H1 (cell line): ENCODE results near the gene MCFD2. TPM values are rescaled to one million over a fixed set of nuclear protein-coding genes. Genes with fewer than 3 reads are reported as not detected.

Experiments used
- MAX ChIP-seq: IDR thresholded peaks from 2 replicates; pipeline ENCODE4 v1.6.1; 2012; ENCODE audit warnings: inconsistent platforms
- PHF8 ChIP-seq: fragments of 200-600 bp; sonication (generic); conservative IDR thresholded peaks from 2 replicates; pipeline ENCODE4 v1.7.1; 2012; ENCODE audit warnings: low read depth, mild to moderate bottlenecking, inconsistent platforms, low read length, moderate library complexity
- TAF1 ChIP-seq: IDR thresholded peaks from 2 replicates; pipeline ENCODE4 v1.6.1; 2011; ENCODE audit warnings: mild to moderate bottlenecking, low read depth, low read length
- TAF7 ChIP-seq: optimal IDR thresholded peaks from 2 replicates; pipeline ENCODE3; 2011; ENCODE audit warnings: low read depth, mild to moderate bottlenecking, inconsistent platforms, low read length, moderate library complexity, borderline replicate concordance
- polyA plus RNA-seq, 7 experiments: library from polyadenylated mRNA; depleted of rRNA in 3 of 7; stranded (reverse) in 5 of 7; unstranded in 2 of 7; fragments of >200 nt in 5 of 7; fragments of 200-250 nt in 2 of 7; gene quantifications; 1 replicate in 5 of 7; 2 replicates in 1 of 7; 4 replicates in 1 of 7; pipeline versions ENCODE4 v1.2.1 to v1.2.3, GENCODE V29; 2011 to 2013; ENCODE audit warnings: missing spikeins in 2 of 7, mixed read lengths in 2 of 7
- total RNA-seq: library from RNA; stranded (reverse); fragmentation: NEBNext Ultra II Directional; extraction: Animal tissue kit (Norgen Biotek cat#: 25700); gene quantifications from 2 replicates; pipeline ENCODE4 v1.2.1, GENCODE V29; 2021

MCFD2 gene
- total and polyA plus RNA-seq, 2 of the 8 experiments (the other 6 are each of a cell fraction or from before 2014, with no cell fraction given), result 35.2 to 76.2 TPM

- TF ChIP-seq PHF8 (no peak), TAF1 (no peak), TAF7 (no peak), MAX (no peak)
Measured at GRCh38 chr2:46962751-46963150, 47.1 kb upstream of the MCFD2 start (continued).
